H9 (cell line): Measurements from ENCODE around the gene KCNJ16. TPM values are rescaled to one million over a fixed set of nuclear protein-coding genes. Genes with fewer than 3 reads are reported as not detected.

Experiments used
- DNase-seq: peaks from one replicate; pipeline ENCODE4 v3.0.0-alpha.2; 2017
- H2AFZ ChIP-seq: one replicate; pipeline ENCODE4 v1.6.1; 2013; ENCODE audit warnings: mild to moderate bottlenecking, low read length, control low read depth, moderate library complexity
- H2AK5ac ChIP-seq: 2 replicates; pipeline ENCODE4 v1.6.1; 2013; ENCODE audit warnings: low read length, control low read depth, mixed read lengths; ENCODE audit not compliant: insufficient read length
- H2BK120ac ChIP-seq: one replicate; pipeline ENCODE4 v1.6.1; 2013; ENCODE audit warnings: low read depth, mild to moderate bottlenecking, low read length, control low read depth, inconsistent platforms; ENCODE audit not compliant: poor library complexity, severe bottlenecking
- H2BK12ac ChIP-seq: 2 replicates; pipeline ENCODE4 v1.6.1; 2013; ENCODE audit warnings: low read length, control low read depth, mixed read lengths, low read depth; ENCODE audit not compliant: insufficient read length
- H2BK15ac ChIP-seq: 2 replicates; pipeline ENCODE4 v1.6.1; 2013; ENCODE audit warnings: low read depth, low read length, control low read depth
- H2BK20ac ChIP-seq: one replicate; pipeline ENCODE4 v1.6.1; 2013; ENCODE audit warnings: low read depth, mild to moderate bottlenecking, low read length, control low read depth, inconsistent platforms; ENCODE audit not compliant: poor library complexity, severe bottlenecking
- H2BK5ac ChIP-seq: 2 replicates; pipeline ENCODE4 v1.6.1; 2013; ENCODE audit warnings: low read length, control low read depth, mixed read lengths; ENCODE audit not compliant: insufficient read length
- H3K14ac ChIP-seq: 2 replicates; pipeline ENCODE4 v1.6.1; 2013; ENCODE audit warnings: low read length, control low read depth; ENCODE audit not compliant: insufficient read depth
- H3K18ac ChIP-seq: 2 replicates; pipeline ENCODE4 v1.6.1; 2013; ENCODE audit warnings: low read depth, mild to moderate bottlenecking, mixed read lengths, low read length, control low read depth; ENCODE audit not compliant: insufficient read length
- H3K23ac ChIP-seq: 2 replicates; pipeline ENCODE4 v1.6.1; 2013; ENCODE audit warnings: low read length, control low read depth, mixed read lengths, low read depth; ENCODE audit not compliant: insufficient read length
- H3K23me2 ChIP-seq: 2 replicates; pipeline ENCODE4 v1.6.1; 2013; ENCODE audit warnings: low read depth, mild to moderate bottlenecking, mixed read lengths, low read length, control low read depth; ENCODE audit not compliant: insufficient read length, poor library complexity, severe bottlenecking
- H3K27ac ChIP-seq: 2 replicates; pipeline ENCODE4 v1.5.1; 2013; ENCODE audit warnings: low read length, control low read depth, mixed read lengths, low read depth; ENCODE audit not compliant: insufficient read length
- H3K27me3 ChIP-seq: 2 replicates; pipeline ENCODE4 v1.6.1; 2013; ENCODE audit warnings: low read length, control low read depth, inconsistent platforms; ENCODE audit not compliant: insufficient read depth
- H3K4ac ChIP-seq: 2 replicates; pipeline ENCODE4 v1.6.1; 2013; ENCODE audit warnings: low read depth, mild to moderate bottlenecking, control low read depth, inconsistent platforms, low read length, moderate library complexity
- H3K4me1 ChIP-seq: 2 replicates; pipeline ENCODE4 v1.6.1; 2013; ENCODE audit warnings: low read length, control low read depth, inconsistent platforms; ENCODE audit not compliant: insufficient read depth
- H3K4me2 ChIP-seq: 2 replicates; pipeline ENCODE4 v1.6.1; 2013; ENCODE audit warnings: low read length, control low read depth, mixed read lengths; ENCODE audit not compliant: insufficient read length, insufficient read depth
- H3K56ac ChIP-seq: 2 replicates; pipeline ENCODE4 v1.6.1; 2013; ENCODE audit warnings: low read depth, mild to moderate bottlenecking, mixed read lengths, low read length, control low read depth; ENCODE audit not compliant: insufficient read length
- H3K79me1 ChIP-seq: 2 replicates; pipeline ENCODE4 v1.6.1; 2013; ENCODE audit warnings: low read depth, mild to moderate bottlenecking, moderate library complexity, low read length, control low read depth, inconsistent platforms; ENCODE audit not compliant: insufficient read depth, poor library complexity, severe bottlenecking
- H3K79me2 ChIP-seq: 2 replicates; pipeline ENCODE4 v1.6.1; 2013; ENCODE audit warnings: low read length, control low read depth, inconsistent platforms; ENCODE audit not compliant: insufficient read depth
- H3K9ac ChIP-seq: 2 replicates; pipeline ENCODE4 v1.6.1; 2013; ENCODE audit warnings: low read length, control low read depth, mixed read lengths; ENCODE audit not compliant: insufficient read length; ENCODE audit errors: extremely low read depth
- H3K9me3 ChIP-seq: one replicate; pipeline ENCODE4 v1.6.1; 2013; ENCODE audit warnings: low read depth, low read length, inconsistent platforms; ENCODE audit not compliant: control insufficient read depth
- H3T11ph ChIP-seq: one replicate; pipeline ENCODE4 v1.6.1; 2013; ENCODE audit warnings: mild to moderate bottlenecking, low read length, control low read depth, inconsistent platforms
- H4K20me1 ChIP-seq: one replicate; pipeline ENCODE4 v1.6.1; 2013; ENCODE audit not compliant: control insufficient read depth, insufficient read length, insufficient read depth
- H4K5ac ChIP-seq: 2 replicates; pipeline ENCODE4 v1.6.1; 2013; ENCODE audit warnings: low read depth, mild to moderate bottlenecking, mixed read lengths, low read length, control low read depth; ENCODE audit not compliant: insufficient read length
- H4K8ac ChIP-seq: replicated peaks from 2 replicates; pipeline ENCODE4 v1.6.1; 2013; ENCODE audit warnings: low read length, control low read depth, mixed read lengths, low read depth; ENCODE audit not compliant: insufficient read length
- H4K91ac ChIP-seq: 2 replicates; pipeline ENCODE4 v1.6.1; 2013; ENCODE audit warnings: low read depth, mild to moderate bottlenecking, moderate library complexity, mixed read lengths, low read length, control low read depth; ENCODE audit not compliant: insufficient read length
- H3K27ac Mint-ChIP-seq, 3 experiments: 2 replicates in 2 of 3; 3 replicates in 1 of 3; pipeline ENCODE4 v1.8.0; 2020 to 2021; ENCODE audit warnings: mixed read lengths in 3 of 3, mild to moderate bottlenecking in 1 of 3, moderate library complexity in 1 of 3
- H3K27me3 Mint-ChIP-seq: 2 replicates; pipeline ENCODE4 v1.8.0; 2021; ENCODE audit warnings: low read depth, mild to moderate bottlenecking, moderate library complexity, mixed read lengths
- H3K36me3 Mint-ChIP-seq, 3 experiments: 2 replicates in 2 of 3; 3 replicates in 1 of 3; pipeline ENCODE4 v1.8.0; 2020 to 2021; ENCODE audit warnings: low read depth in 3 of 3, mixed read lengths in 3 of 3; ENCODE audit not compliant: insufficient read depth in 1 of 3
- H3K4me1 Mint-ChIP-seq, 2 experiments: 2 replicates each; pipeline ENCODE4 v1.8.0; 2020; ENCODE audit warnings: mixed read lengths in 2 of 2
- H3K4me3 Mint-ChIP-seq, 2 experiments: 2 replicates in 1 of 2; 3 replicates in 1 of 2; pipeline ENCODE4 v1.8.0; 2020 to 2021; ENCODE audit warnings: mild to moderate bottlenecking in 2 of 2, mixed read lengths in 2 of 2, moderate library complexity in 1 of 2
- H3K9me3 Mint-ChIP-seq, 2 experiments: 2 replicates in 1 of 2; 3 replicates in 1 of 2; pipeline ENCODE4 v1.8.0; 2020; ENCODE audit warnings: mild to moderate bottlenecking in 2 of 2, mixed read lengths in 2 of 2, moderate library complexity in 1 of 2
- total RNA-seq: library from RNA; stranded (reverse); gene quantifications from 2 replicates; pipeline ENCODE4 v1.2.1, GENCODE V29; 2021
- TF ChIP-seq, protein P1 (sequence below): fragments of 200-600 bp; sonication (generic); conservative IDR thresholded peaks from 3 replicates; pipeline ENCODE4 v1.8.0; 2021; ENCODE audit warnings: antibody characterized with exemption, mild to moderate bottlenecking

KCNJ16 gene
- total RNA-seq, 1 experiment from 2014 or later, result not detected

DNA sequence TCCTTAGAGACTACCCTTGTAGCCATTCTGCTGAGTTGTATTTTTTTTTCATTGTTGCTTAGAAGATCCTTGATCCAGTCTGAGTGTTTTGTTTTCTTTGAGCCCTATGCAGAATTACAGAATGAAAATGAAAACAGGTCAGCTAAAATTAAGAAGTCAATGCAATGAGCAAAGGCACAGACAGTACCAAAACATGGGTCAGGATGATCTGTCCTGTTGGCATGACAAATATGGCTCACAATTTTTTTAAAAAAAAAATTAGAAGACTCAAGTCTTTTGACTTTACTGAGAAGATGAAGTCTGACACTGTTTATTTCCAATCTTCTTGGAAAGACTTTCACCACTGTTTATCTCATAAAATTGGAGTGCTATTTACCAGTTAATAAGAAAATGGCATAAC, 32.4 kb downstream of the KCNJ16 start:
- no peaks in the 10 kb centered on the region for H3K4me1 ChIP-seq
- no peak overlapping the region for H3K18ac ChIP-seq
- no peaks in the 10 kb centered on the region for H4K20me1 ChIP-seq
- no peak overlapping the region for H2BK5ac ChIP-seq
- no peak overlapping the region for H2AFZ ChIP-seq
- H3T11ph ChIP-seq, result no peak overlapping the region
- H3K79me2 ChIP-seq, result no peaks in the 10 kb centered on the region
- Mint-ChIP-seq H3K36me3 (no peaks in the 10 kb centered on the region), H3K9me3 (no peaks in the 10 kb centered on the region), H3K27ac (no peak overlapping the region), H3K4me1 (peaks cover 4 to 7% of the 10 kb centered on the region in 2 experiments; a peak in 2 of 4 replicates), H3K4me3 (no peak overlapping the region), H3K27me3 (no peaks in the 10 kb centered on the region; the same call in 1 of the 2 replicates)
- H4K91ac ChIP-seq, result no peak overlapping the region
- no peak overlapping the region for H3K4me2 ChIP-seq
- H3K4ac ChIP-seq, result no peak overlapping the region
- no peak overlapping the region for H4K5ac ChIP-seq
- H3K23ac ChIP-seq, result no peak overlapping the region
- H3K27ac ChIP-seq, result no peak overlapping the region
- H2AK5ac ChIP-seq, result no peak overlapping the region
- no peaks in the 10 kb centered on the region for H3K79me1 ChIP-seq
- H4K8ac ChIP-seq, result no peak overlapping the region
- no peak overlapping the region for H3K9ac ChIP-seq
- no peaks in the 10 kb centered on the region for H3K23me2 ChIP-seq
- H3K14ac ChIP-seq, result no peak overlapping the region
- H2BK120ac ChIP-seq, result no peak overlapping the region
- H3K27me3 ChIP-seq, result no peaks in the 10 kb centered on the region
- TF ChIP-seq, protein P1, sequence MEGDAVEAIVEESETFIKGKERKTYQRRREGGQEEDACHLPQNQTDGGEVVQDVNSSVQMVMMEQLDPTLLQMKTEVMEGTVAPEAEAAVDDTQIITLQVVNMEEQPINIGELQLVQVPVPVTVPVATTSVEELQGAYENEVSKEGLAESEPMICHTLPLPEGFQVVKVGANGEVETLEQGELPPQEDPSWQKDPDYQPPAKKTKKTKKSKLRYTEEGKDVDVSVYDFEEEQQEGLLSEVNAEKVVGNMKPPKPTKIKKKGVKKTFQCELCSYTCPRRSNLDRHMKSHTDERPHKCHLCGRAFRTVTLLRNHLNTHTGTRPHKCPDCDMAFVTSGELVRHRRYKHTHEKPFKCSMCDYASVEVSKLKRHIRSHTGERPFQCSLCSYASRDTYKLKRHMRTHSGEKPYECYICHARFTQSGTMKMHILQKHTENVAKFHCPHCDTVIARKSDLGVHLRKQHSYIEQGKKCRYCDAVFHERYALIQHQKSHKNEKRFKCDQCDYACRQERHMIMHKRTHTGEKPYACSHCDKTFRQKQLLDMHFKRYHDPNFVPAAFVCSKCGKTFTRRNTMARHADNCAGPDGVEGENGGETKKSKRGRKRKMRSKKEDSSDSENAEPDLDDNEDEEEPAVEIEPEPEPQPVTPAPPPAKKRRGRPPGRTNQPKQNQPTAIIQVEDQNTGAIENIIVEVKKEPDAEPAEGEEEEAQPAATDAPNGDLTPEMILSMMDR, result no peak
- no peaks in the 10 kb centered on the region for H3K9me3 ChIP-seq
- no peak overlapping the region for H3K56ac ChIP-seq
- DNase-seq, result no peak
- no peak overlapping the region for H2BK15ac ChIP-seq
- H2BK12ac ChIP-seq, result no peak overlapping the region
- H2BK20ac ChIP-seq, result no peak overlapping the region
